Esophagus muscularis mucosa (tissue), 3 donors: ENCODE measurements around the gene MCAT.
"Not testable (repeated sequence)": the region's sequence is repeated elsewhere in the genome, so short reads cannot be mapped to it uniquely, and the experiment has no call there.

Experiments
- POLR2A ChIP-seq: fragments of 450-650 bp; IDR thresholded peaks from one replicate; pipeline ENCODE4 v1.6.1; 2017; ENCODE audit warnings: antibody characterized with exemption, moderate library complexity, mild to moderate bottlenecking, low read depth
- TF ChIP-seq, protein P1 (sequence below), 3 experiments: fragments of 200-600 bp in 2 of 3; fragments of 450-650 bp in 1 of 3; sonication (generic) in 2 of 3; IDR thresholded peaks; one replicate each; pipeline ENCODE4 v1.5.1; 2017 to 2019; ENCODE audit warnings: antibody characterized with exemption in 3 of 3, mild to moderate bottlenecking in 2 of 3, moderate library complexity in 1 of 3

DNA sequence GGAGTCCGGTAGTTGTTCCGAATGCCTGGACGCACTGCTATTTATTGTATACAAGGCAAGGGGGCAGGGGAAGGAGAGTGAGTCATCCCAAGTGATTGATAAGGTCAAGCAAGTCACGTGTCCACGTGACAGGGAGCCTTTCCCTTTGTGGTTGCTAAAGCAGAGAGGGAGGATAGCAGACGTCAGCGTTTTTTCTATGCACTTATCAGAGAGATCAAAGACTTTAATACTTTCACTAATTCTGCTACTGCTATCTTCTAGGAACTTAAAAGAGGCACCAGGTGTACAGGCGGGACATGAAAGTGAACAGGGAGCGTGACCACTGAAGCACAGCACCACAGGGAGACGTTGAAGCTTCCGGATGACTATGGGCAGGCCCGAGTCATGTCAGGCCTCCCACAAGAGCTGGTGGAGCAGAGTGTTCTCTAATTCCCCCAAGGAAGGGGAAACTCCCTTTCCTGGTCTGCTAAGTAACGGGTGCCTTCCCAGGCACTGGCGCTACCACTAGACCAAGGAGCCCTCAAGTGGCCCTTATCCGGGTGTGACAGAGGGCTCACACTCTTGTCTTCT, 39.1 kb downstream of the MCAT start:
- TF ChIP-seq, protein P1, sequence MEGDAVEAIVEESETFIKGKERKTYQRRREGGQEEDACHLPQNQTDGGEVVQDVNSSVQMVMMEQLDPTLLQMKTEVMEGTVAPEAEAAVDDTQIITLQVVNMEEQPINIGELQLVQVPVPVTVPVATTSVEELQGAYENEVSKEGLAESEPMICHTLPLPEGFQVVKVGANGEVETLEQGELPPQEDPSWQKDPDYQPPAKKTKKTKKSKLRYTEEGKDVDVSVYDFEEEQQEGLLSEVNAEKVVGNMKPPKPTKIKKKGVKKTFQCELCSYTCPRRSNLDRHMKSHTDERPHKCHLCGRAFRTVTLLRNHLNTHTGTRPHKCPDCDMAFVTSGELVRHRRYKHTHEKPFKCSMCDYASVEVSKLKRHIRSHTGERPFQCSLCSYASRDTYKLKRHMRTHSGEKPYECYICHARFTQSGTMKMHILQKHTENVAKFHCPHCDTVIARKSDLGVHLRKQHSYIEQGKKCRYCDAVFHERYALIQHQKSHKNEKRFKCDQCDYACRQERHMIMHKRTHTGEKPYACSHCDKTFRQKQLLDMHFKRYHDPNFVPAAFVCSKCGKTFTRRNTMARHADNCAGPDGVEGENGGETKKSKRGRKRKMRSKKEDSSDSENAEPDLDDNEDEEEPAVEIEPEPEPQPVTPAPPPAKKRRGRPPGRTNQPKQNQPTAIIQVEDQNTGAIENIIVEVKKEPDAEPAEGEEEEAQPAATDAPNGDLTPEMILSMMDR (IDR thresholded peaks at IDR 0.05), result not testable (repeated sequence)
- TF ChIP-seq POLR2A, result not testable (repeated sequence)
